Gastrocnemius medialis (tissue), 4 donors: Measurements from ENCODE around the gene NLRP9. TPM values are rescaled to one million over a fixed set of nuclear protein-coding genes. Genes with fewer than 3 reads are reported as not detected.
A peak's percentile ranks its signal among the peaks of the same experiment; 100 is the strongest.

Experiments
- ATAC-seq, 2 donors: fragments of 150-250 bp; one replicate each; pipeline ENCODE4 v1.9.1; 2016
- DNase-seq, 2 donors: peaks; one replicate each; pipeline ENCODE4 v3.0.0-alpha.2; 2019
- H3K27ac ChIP-seq, 4 donors: fragments of 200-600 bp; sonication (generic); 1 replicate in 1 of 4; 2 replicates in 3 of 4; pipeline ENCODE4 v1.5.1; 2016 to 2018; ENCODE audit warnings: mild to moderate bottlenecking in 2 of 4, moderate library complexity in 1 of 4
- H3K27me3 ChIP-seq, 3 donors: fragments of 200-600 bp; sonication (generic) in 2 of 3; 1 replicate in 1 of 3; 2 replicates in 2 of 3; pipeline versions ENCODE4 v1.5.1 to v1.6.0; 2016 to 2019; ENCODE audit warnings: mild to moderate bottlenecking in 1 of 3, moderate library complexity in 1 of 3
- H3K36me3 ChIP-seq, 2 donors: fragments of 200-600 bp; sonication (generic) in 1 of 2; one replicate each; pipeline ENCODE4 v1.5.1; 2017 to 2018
- H3K4me1 ChIP-seq, 2 donors: fragments of 200-600 bp; sonication (generic) in 1 of 2; one replicate each; pipeline ENCODE4 v1.5.1; 2016 to 2017; ENCODE audit warnings: mild to moderate bottlenecking in 2 of 2
- H3K4me3 ChIP-seq, 4 donors: fragments of 200-600 bp; sonication (generic) in 3 of 4; 1 replicate in 1 of 4; 2 replicates in 3 of 4; pipeline ENCODE4 v1.5.1; 2016 to 2019; ENCODE audit warnings: mild to moderate bottlenecking in 2 of 4
- H3K9me3 ChIP-seq, 3 donors: fragments of 200-600 bp; sonication (generic) in 2 of 3; 1 replicate in 1 of 3; 2 replicates in 2 of 3; pipeline ENCODE4 v1.5.1; 2016 to 2019
- CTCF ChIP-seq, 5 experiments: fragments of 450-650 bp in 3 of 5; fragments of 200-600 bp in 2 of 5; sonication (generic) in 2 of 5; IDR thresholded peaks in 4 of 5; conservative IDR thresholded peaks in 1 of 5; 1 replicate in 4 of 5; 2 replicates in 1 of 5; pipeline ENCODE4 v1.5.1; 2016 to 2019; ENCODE audit warnings: antibody characterized with exemption in 5 of 5, mild to moderate bottlenecking in 3 of 5, moderate library complexity in 3 of 5
- POLR2A ChIP-seq, 2 donors: fragments of 450-650 bp; IDR thresholded peaks; one replicate each; pipeline ENCODE4 v1.6.1; 2017; ENCODE audit warnings: antibody characterized with exemption in 2 of 2, mild to moderate bottlenecking in 2 of 2, moderate library complexity in 2 of 2
- in situ Hi-C, 4 donors: fragments of 200-750 bp; cut with MboI; loops; one replicate each; pipeline versions ENCODE4 v1.15.0 to v1.8.0; 2017; ENCODE audit warnings: low sequenced_read_pairs in 4 of 4
- intact Hi-C: fragments of 100-400 bp; cut with DNase I; formaldehyde crosslinking; loops from one replicate; pipeline ENCODE4 v1.15.1; 2023; ENCODE audit warnings: low total_unique reads
- total RNA-seq, 4 donors: library from RNA; depleted of rRNA; stranded (reverse); fragments of >200 nt; gene quantifications; one replicate each; pipeline versions ENCODE4 v1.1.0 to v1.2.3, GENCODE V29; 2016

The NLRP9 gene
- total RNA-seq, 4 donors from 2014 or later, result not detected

- peaks cover 0 to 30% of the 10 kb centered on the region in 2 donors for H3K36me3 ChIP-seq
- H3K27me3 ChIP-seq, result no peaks in the 10 kb centered on the region
- ATAC-seq (no peak), DNase-seq (no peak)
- intact Hi-C loops (no loop called here), in situ Hi-C loops (no loop called here)
- H3K4me1 ChIP-seq, result peaks cover 31 to 38% of the 10 kb centered on the region in 2 donors
- H3K27ac ChIP-seq, result peak overlapping the region; percentile 39 to 95 (median 83)
- TF ChIP-seq CTCF (IDR thresholded peaks at IDR 0.05 in 4 of 5, conservative IDR thresholded peaks at IDR 0.05 in 1 of 5) (no peak), POLR2A (IDR thresholded peaks at IDR 0.05) (no peak)
- no peaks in the 10 kb centered on the region for H3K9me3 ChIP-seq
- H3K4me3 ChIP-seq, result peak overlapping the region in 1 of 4 donors; percentile 87
Observed at GRCh38 chr19:55676889-55677505, 61.2 kb downstream of the NLRP9 start.

GRCh38 chr19:55676383-55676782 is 61.8 kb downstream of the NLRP9 start:
- in situ Hi-C loops, result no loop called here
- ATAC-seq, result peak in 1 of 2 donors; percentile 38
- H3K4me3 ChIP-seq, result peak overlapping the region in 3 of 4 donors; percentile 76 to 87 (median 80)
- intact Hi-C loops, result no loop called here
- peak overlapping the region; percentile 39 to 95 (median 83) for H3K27ac ChIP-seq
- peaks cover 0 to 25% of the 10 kb centered on the region in 2 donors for H3K36me3 ChIP-seq
- peak in 1 of 5 experiments; percentile 9 for TF ChIP-seq CTCF (IDR thresholded peaks at IDR 0.05 in 4 of 5, conservative IDR thresholded peaks at IDR 0.05 in 1 of 5)
- TF ChIP-seq POLR2A (IDR thresholded peaks at IDR 0.05), result no peak
- DNase-seq, result peak; percentile 29 to 32
- H3K9me3 ChIP-seq, result no peaks in the 10 kb centered on the region
- no peaks in the 10 kb centered on the region for H3K27me3 ChIP-seq
- peaks cover 31 to 38% of the 10 kb centered on the region in 2 donors for H3K4me1 ChIP-seq

GRCh38 chr19:55675661-55676354 is 62.4 kb downstream of the NLRP9 start:
- Histone ChIP-seq H3K27me3 (no peaks in the 10 kb centered on the region), H3K27ac (peak overlapping the region; percentile 77 to 95 (median 87)), H3K36me3 (peaks cover 0 to 27% of the 10 kb centered on the region in 2 donors), H3K4me1 (peaks cover 31 to 38% of the 10 kb centered on the region in 2 donors), H3K9me3 (no peaks in the 10 kb centered on the region), H3K4me3 (peak overlapping the region; percentile 76 to 89 (median 84))
- ATAC-seq (peak in 1 of 2 donors; percentile 2), DNase-seq (no peak)
- intact Hi-C loops (loop anchor here (1.0 to 2.0 kb wide), 4 partner anchors 21 to 559 kb away; partner anchors contain the start of genes PPP1R12C, PPP6R1, U2AF2 and ZNF787), in situ Hi-C loops (no loop called here)
- TF ChIP-seq CTCF (IDR thresholded peaks at IDR 0.05 in 4 of 5, conservative IDR thresholded peaks at IDR 0.05 in 1 of 5), result no peak
- no peak for TF ChIP-seq POLR2A (IDR thresholded peaks at IDR 0.05)

- Histone ChIP-seq H3K27me3 (no peaks in the 10 kb centered on the region), H3K4me1 (peaks cover 31 to 38% of the 10 kb centered on the region in 2 donors), H3K27ac (peak within 1 kb of the TSS; percentile 77 to 95 (median 87)), H3K4me3 (peak within 1 kb of the TSS; percentile 76 to 89 (median 84)), H3K36me3 (peaks cover 0 to 33% of the 10 kb centered on the region in 2 donors), H3K9me3 (no peaks in the 10 kb centered on the region)
- peak; percentile 95 for DNase-seq
- in situ Hi-C loops (no loop called here), intact Hi-C loops (loop anchor here (1.0 to 2.0 kb wide), 4 partner anchors 20 to 558 kb away; partner anchors contain the start of genes PPP1R12C, PPP6R1, U2AF2 and ZNF787)
- peak; percentile 57 to 70 for TF ChIP-seq POLR2A (IDR thresholded peaks at IDR 0.05)
- TF ChIP-seq CTCF (IDR thresholded peaks at IDR 0.05 in 4 of 5, conservative IDR thresholded peaks at IDR 0.05 in 1 of 5), result peak in 2 of 5 experiments; percentile 7 to 8
- ATAC-seq, result peak; percentile 93
Observed at GRCh38 chr19:55674841-55675660, 63.2 kb downstream of the NLRP9 start, which contains the start of gene EPN1. Gene EPN1 (plus strand): TSS chr19:55675226. CDS start chr19:55678628, 3,402 bp downstream.
